Lung (tissue), 12 donors: Measurements from ENCODE around the gene SLC38A7. TPM values are rescaled to one million over a fixed set of nuclear protein-coding genes. Genes with fewer than 3 reads are reported as not detected.

Experiments
- ATAC-seq: fragments of 200-7000 bp; cut with Tn5 transposase; one replicate; pipeline ENCODE4 v1.9.1; 2020; ENCODE audit warnings: moderate number of reproducible peaks; ENCODE audit not compliant: insufficient read depth, low FRiP score
- DNase-seq, 3 donors: peaks; one replicate each; pipeline ENCODE4 v3.0.0-alpha.2; 2013 to 2017
- H3K27ac ChIP-seq, 2 donors: one replicate each; pipeline ENCODE4 v1.5.1; 2013; ENCODE audit warnings: mild to moderate bottlenecking in 2 of 2, moderate library complexity in 2 of 2, control low read depth in 1 of 2, inconsistent platforms in 1 of 2, low read depth in 1 of 2, low read length in 1 of 2
- H3K27me3 ChIP-seq, 3 donors: one replicate each; pipeline ENCODE4 v1.5.1; 2013; ENCODE audit warnings: low read length in 2 of 3; ENCODE audit not compliant: control insufficient read depth in 3 of 3, insufficient read depth in 3 of 3
- H3K36me3 ChIP-seq, 4 donors: one replicate each; pipeline ENCODE4 v1.5.1; 2013; ENCODE audit warnings: low read length in 4 of 4, mild to moderate bottlenecking in 1 of 4, moderate library complexity in 1 of 4; ENCODE audit not compliant: control insufficient read depth in 4 of 4, insufficient read depth in 4 of 4
- H3K4me1 ChIP-seq, 5 donors: one replicate each; pipeline ENCODE4 v1.5.1; 2013; ENCODE audit warnings: low read length in 5 of 5, mild to moderate bottlenecking in 2 of 5, moderate library complexity in 1 of 5; ENCODE audit not compliant: control insufficient read depth in 5 of 5, insufficient read depth in 5 of 5
- H3K4me3 ChIP-seq: one replicate; pipeline ENCODE4 v1.5.1; 2013; ENCODE audit warnings: mild to moderate bottlenecking, control low read depth, moderate library complexity
- H3K9ac ChIP-seq, 2 donors: one replicate each; pipeline ENCODE4 v1.5.1; 2013; ENCODE audit warnings: low read length in 2 of 2, control low read depth in 1 of 2; ENCODE audit not compliant: insufficient read depth in 1 of 2
- H3K9me3 ChIP-seq, 4 donors: one replicate each; pipeline ENCODE4 v1.5.1; 2013; ENCODE audit warnings: low read length in 3 of 4, mild to moderate bottlenecking in 1 of 4, moderate library complexity in 1 of 4; ENCODE audit not compliant: control insufficient read depth in 4 of 4, insufficient read depth in 3 of 4
- WGBS, 2 donors: extraction: QIAGEN DNeasy Blood & Tissue Kit; methylation state at CpG; one replicate each; pipeline ENCODE4 v1.1.7; 2013; 5-methylcytosine and 5-hydroxymethylcytosine counted together
- polyA plus RNA-seq, 2 donors: library from polyadenylated mRNA; stranded (reverse); fragments of 200-250 nt; gene quantifications; one replicate each; pipeline ENCODE4 v1.2.1, GENCODE V29; 2013
- total RNA-seq, 2 donors: library from RNA; depleted of rRNA in 1 of 2; stranded (reverse); fragments of >200 nt in 1 of 2; gene quantifications; one replicate each; pipeline ENCODE4 v1.2.1, GENCODE V29; 2014 to 2021
- TF ChIP-seq, protein P1 (sequence below): IDR thresholded peaks from 2 replicates; pipeline ENCODE4 v1.5.1; 2012; ENCODE audit warnings: mild to moderate bottlenecking; ENCODE audit errors: control extremely low read depth, extremely low read depth
- donor health status: control.
- donor health status: control.
- donor health status: Bipolar disorder and iron deficiency.
- donor health status: healthy.
- donor health status: DM: yes; HTN: yes; CAD: no.

SLC38A7 gene
- total and polyA plus RNA-seq, 4 donors: 11.3 to 18.2 (median 14.9) TPM

DNA sequence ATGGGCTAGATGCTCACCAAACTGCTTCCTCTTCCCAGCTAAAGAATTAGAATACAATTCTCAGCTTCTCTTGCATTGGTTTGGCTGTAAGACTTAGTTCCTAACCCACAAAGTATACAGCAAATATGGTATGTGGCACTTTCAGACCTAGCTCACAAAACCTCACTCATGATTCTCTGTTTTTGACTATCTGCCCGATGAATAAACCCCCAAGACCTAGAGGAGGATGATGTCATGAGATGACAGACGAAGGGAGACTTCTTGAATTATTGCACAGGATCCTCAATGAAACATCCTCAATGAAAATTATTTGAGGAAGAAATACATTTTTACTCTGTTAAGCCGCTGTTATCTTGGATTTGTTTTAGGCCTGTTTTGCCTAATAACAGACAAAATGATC is 69.3 kb downstream of the SLC38A7 start:
- no peak for DNase-seq
- 54 to 73% methylated on average over 3 of the region's 3 CpGs for WGBS, 2 donors

More for the DNA sequence above, 69.3 kb downstream of the SLC38A7 start:
- Histone ChIP-seq H3K27me3 (no peaks in the 10 kb centered on the region), H3K36me3 (peaks cover 9 to 21% (median 13%) of the 10 kb centered on the region in 4 donors), H3K4me3 (no peak overlapping the region), H3K9me3 (no peaks in the 10 kb centered on the region), H3K9ac (no peak overlapping the region), H3K4me1 (peaks cover 0 to 9% (median 0%) of the 10 kb centered on the region in 5 donors), H3K27ac (no peak overlapping the region)
- TF ChIP-seq, protein P1, sequence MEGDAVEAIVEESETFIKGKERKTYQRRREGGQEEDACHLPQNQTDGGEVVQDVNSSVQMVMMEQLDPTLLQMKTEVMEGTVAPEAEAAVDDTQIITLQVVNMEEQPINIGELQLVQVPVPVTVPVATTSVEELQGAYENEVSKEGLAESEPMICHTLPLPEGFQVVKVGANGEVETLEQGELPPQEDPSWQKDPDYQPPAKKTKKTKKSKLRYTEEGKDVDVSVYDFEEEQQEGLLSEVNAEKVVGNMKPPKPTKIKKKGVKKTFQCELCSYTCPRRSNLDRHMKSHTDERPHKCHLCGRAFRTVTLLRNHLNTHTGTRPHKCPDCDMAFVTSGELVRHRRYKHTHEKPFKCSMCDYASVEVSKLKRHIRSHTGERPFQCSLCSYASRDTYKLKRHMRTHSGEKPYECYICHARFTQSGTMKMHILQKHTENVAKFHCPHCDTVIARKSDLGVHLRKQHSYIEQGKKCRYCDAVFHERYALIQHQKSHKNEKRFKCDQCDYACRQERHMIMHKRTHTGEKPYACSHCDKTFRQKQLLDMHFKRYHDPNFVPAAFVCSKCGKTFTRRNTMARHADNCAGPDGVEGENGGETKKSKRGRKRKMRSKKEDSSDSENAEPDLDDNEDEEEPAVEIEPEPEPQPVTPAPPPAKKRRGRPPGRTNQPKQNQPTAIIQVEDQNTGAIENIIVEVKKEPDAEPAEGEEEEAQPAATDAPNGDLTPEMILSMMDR: no peak
- no peak for ATAC-seq

Other genes starting within 250 kb of the SLC38A7 start
- 10 to 100 TPM; 10.7 to 18.7 TPM for gene NDRG4, start 184.6 kb downstream of the SLC38A7 start, total RNA-seq
- 10 to 100 TPM in 1 of 2 donors, 1 to 10 TPM in 1; 5.3 to 17.8 TPM for gene NDRG4, start 184.6 kb downstream of the SLC38A7 start, polyA plus RNA-seq
- gene SETD6, start 169.3 kb downstream of the SLC38A7 start, total RNA-seq: 10 to 100 TPM; 16.5 to 21.5 TPM
- gene SETD6, start 169.3 kb downstream of the SLC38A7 start, polyA plus RNA-seq: 10 to 100 TPM; 10.6 to 14.8 TPM
- gene CNOT1, start 54.9 kb downstream of the SLC38A7 start, total RNA-seq: 100 to 1,000 TPM; 147 to 187 TPM
- gene CNOT1, start 54.9 kb downstream of the SLC38A7 start, polyA plus RNA-seq: 10 to 100 TPM; 35.6 to 93.4 TPM
- 10 to 100 TPM; 29.4 to 56.6 TPM for gene GOT2, start 49.5 kb upstream of the SLC38A7 start, total RNA-seq
- gene GOT2, start 49.5 kb upstream of the SLC38A7 start, polyA plus RNA-seq: 10 to 100 TPM; 35.5 to 40.9 TPM